H1 (cell line): Measurements from ENCODE around the gene ZBED4. TPM values are rescaled to one million over a fixed set of nuclear protein-coding genes. Genes with fewer than 3 reads are reported as not detected.

Experiments
- CTCF ChIA-PET: fragments of 300-600 bp; sonication (Branson Sonifier 250); formaldehyde crosslinking; loops from one replicate; lab custom pipeline; 2021; ENCODE audit not compliant: partially characterized antibody; lab: Charles Lee
- POLR2A ChIA-PET: fragments of 300-600 bp; sonication (Branson Sonifier 250); formaldehyde crosslinking; loops from one replicate; lab custom pipeline; 2021; ENCODE audit warnings: inconsistent platforms; ENCODE audit not compliant: partially characterized antibody; lab: Charles Lee
- DNase-seq, 2 experiments: peaks; one replicate each; pipeline versions ENCODE4 v3.0.0 to v3.0.0-alpha.2; 2010 to 2022; ENCODE audit warnings: low spot score in 2 of 2, low read depth in 1 of 2, mixed read lengths in 1 of 2
- FAIRE-seq: peaks from 2 replicates; lab custom pipeline; 2011; peaks lifted over from hg19 to GRCh38; lab: Jason Lieb, UNC
- H2AFZ ChIP-seq: 2 replicates; pipeline ENCODE4 v1.8.1; 2012; ENCODE audit warnings: low read length, inconsistent platforms
- H2AK5ac ChIP-seq: 2 replicates; pipeline ENCODE4 v1.6.1; 2013; ENCODE audit warnings: low read depth, low read length
- H2BK120ac ChIP-seq: replicated peaks from 2 replicates; pipeline ENCODE3; 2013; ENCODE audit warnings: low read depth, low read length, inconsistent platforms
- H2BK12ac ChIP-seq: 2 replicates; pipeline ENCODE4 v1.6.1; 2013; ENCODE audit warnings: low read depth, low read length
- H2BK15ac ChIP-seq: 2 replicates; pipeline ENCODE4 v1.6.1; 2013; ENCODE audit warnings: low read length
- H2BK20ac ChIP-seq: 2 replicates; pipeline ENCODE4 v1.6.1; 2013; ENCODE audit warnings: low read length
- H2BK5ac ChIP-seq: 2 replicates; pipeline ENCODE4 v1.6.1; 2013; ENCODE audit warnings: low read depth, low read length
- H3K14ac ChIP-seq: 2 replicates; pipeline ENCODE4 v1.6.1; 2013; ENCODE audit warnings: inconsistent platforms; ENCODE audit not compliant: insufficient read length
- H3K18ac ChIP-seq: 2 replicates; pipeline ENCODE4 v1.6.1; 2013; ENCODE audit warnings: low read length; ENCODE audit errors: extremely low read depth
- H3K23ac ChIP-seq: 2 replicates; pipeline ENCODE4 v1.6.1; 2013; ENCODE audit warnings: inconsistent platforms; ENCODE audit not compliant: insufficient read length
- H3K23me2 ChIP-seq: 2 replicates; pipeline ENCODE4 v1.6.1; 2013; ENCODE audit warnings: low read depth, low read length
- H3K27ac ChIP-seq: 2 replicates; pipeline ENCODE4 v1.6.1; 2011; ENCODE audit warnings: low read depth, low read length, inconsistent platforms
- H3K27me3 ChIP-seq, 4 experiments: replicated peaks in 1 of 4; 1 replicate in 1 of 4; 2 replicates in 3 of 4; pipeline versions ENCODE4 v1.6.1 to v1.8.1; 2011 to 2013; ENCODE audit warnings: low read length in 3 of 4, mild to moderate bottlenecking in 3 of 4, inconsistent platforms in 2 of 4, mixed read lengths in 2 of 4, moderate library complexity in 1 of 4; ENCODE audit not compliant: control insufficient read depth in 3 of 4, insufficient read depth in 3 of 4; ENCODE audit errors: extremely low read depth in 1 of 4
- H3K36me3 ChIP-seq, 4 experiments: 2 replicates each; pipeline versions ENCODE4 v1.6.1 to v1.8.1; 2011 to 2013; ENCODE audit warnings: mild to moderate bottlenecking in 4 of 4, low read length in 3 of 4, moderate library complexity in 2 of 4, control low read depth in 1 of 4, inconsistent platforms in 1 of 4; ENCODE audit not compliant: insufficient read depth in 4 of 4, control insufficient read depth in 2 of 4
- H3K4ac ChIP-seq: replicated peaks from 2 replicates; pipeline ENCODE3; 2013; ENCODE audit warnings: low read length, low read depth, mixed read lengths, inconsistent platforms; ENCODE audit not compliant: insufficient read length
- H3K4me1 ChIP-seq, 4 experiments: replicated peaks in 1 of 4; 1 replicate in 1 of 4; 2 replicates in 3 of 4; pipeline versions ENCODE4 v1.6.1 to v1.8.1; 2011 to 2013; ENCODE audit warnings: low read length in 3 of 4, inconsistent platforms in 2 of 4, mixed read lengths in 1 of 4; ENCODE audit not compliant: insufficient read depth in 4 of 4, control insufficient read depth in 3 of 4
- H3K4me2 ChIP-seq, 2 experiments: 2 replicates each; pipeline versions ENCODE4 v1.6.1 to v1.8.1; 2011 to 2013; ENCODE audit warnings: low read depth in 2 of 2, low read length in 2 of 2, control low read depth in 1 of 2, inconsistent platforms in 1 of 2, mild to moderate bottlenecking in 1 of 2; ENCODE audit not compliant: insufficient read depth in 1 of 2
- H3K4me3 ChIP-seq, 4 experiments: fragments of 200-600, 300-600 bp in 1 of 4; sonication (generic), shearing (Covaris generic), sonication (Bioruptor Twin) in 1 of 4; 2 replicates each; pipeline versions ENCODE4 v1.5.1 to v1.8.1; 2011 to 2016; ENCODE audit warnings: low read length in 4 of 4, low read depth in 3 of 4, control low read depth in 2 of 4, inconsistent platforms in 2 of 4, mild to moderate bottlenecking in 2 of 4, mixed read lengths in 1 of 4, moderate library complexity in 1 of 4; ENCODE audit not compliant: insufficient read depth in 2 of 4; ENCODE audit errors: extremely low read depth in 1 of 4
- H3K56ac ChIP-seq: replicated peaks from 2 replicates; pipeline ENCODE3; 2013; ENCODE audit warnings: low read depth, mild to moderate bottlenecking, mixed read lengths, low read length, inconsistent platforms; ENCODE audit not compliant: insufficient read length
- H3K79me1 ChIP-seq: 2 replicates; pipeline ENCODE4 v1.6.1; 2013; ENCODE audit warnings: low read depth, low read length, control low read depth
- H3K79me2 ChIP-seq, 2 experiments: 2 replicates each; pipeline versions ENCODE4 v1.6.1 to v1.8.1; 2012 to 2013; ENCODE audit warnings: low read length in 2 of 2, mild to moderate bottlenecking in 2 of 2, inconsistent platforms in 1 of 2; ENCODE audit not compliant: insufficient read depth in 2 of 2, control insufficient read depth in 1 of 2
- H3K9ac ChIP-seq, 4 experiments: replicated peaks in 1 of 4; 1 replicate in 1 of 4; 2 replicates in 3 of 4; pipeline versions ENCODE4 v1.6.1 to v1.8.1; 2011 to 2013; ENCODE audit warnings: low read depth in 3 of 4, low read length in 3 of 4, control low read depth in 2 of 4, mild to moderate bottlenecking in 2 of 4, moderate library complexity in 2 of 4, inconsistent platforms in 1 of 4; ENCODE audit errors: extremely low read depth in 1 of 4
- H3K9me3 ChIP-seq, 2 experiments: 2 replicates each; pipeline versions ENCODE4 v1.6.1 to v1.8.1; 2012 to 2013; ENCODE audit warnings: mild to moderate bottlenecking in 2 of 2, moderate library complexity in 2 of 2, control low read depth in 1 of 2, inconsistent platforms in 1 of 2, low read depth in 1 of 2, low read length in 1 of 2, mixed read lengths in 1 of 2; ENCODE audit not compliant: insufficient read depth in 2 of 2
- H4K20me1 ChIP-seq, 2 experiments: replicated peaks in 1 of 2; 2 replicates each; pipeline versions ENCODE3 to v1.8.1; 2011 to 2013; ENCODE audit warnings: inconsistent platforms in 2 of 2, low read length in 2 of 2, mild to moderate bottlenecking in 1 of 2; ENCODE audit not compliant: insufficient read depth in 2 of 2, control insufficient read depth in 1 of 2
- H4K5ac ChIP-seq: 2 replicates; pipeline ENCODE4 v1.6.1; 2013; ENCODE audit warnings: low read length, low read depth, mixed read lengths, inconsistent platforms; ENCODE audit not compliant: insufficient read length
- H4K8ac ChIP-seq: 2 replicates; pipeline ENCODE4 v1.8.0; 2013; ENCODE audit warnings: mild to moderate bottlenecking, moderate library complexity, low read length, inconsistent platforms; ENCODE audit not compliant: insufficient read depth; ENCODE audit errors: extremely low read depth
- H4K91ac ChIP-seq: replicated peaks from 2 replicates; pipeline ENCODE3; 2013; ENCODE audit warnings: low read length, mixed read lengths, inconsistent platforms; ENCODE audit not compliant: insufficient read length
- BRCA1 ChIP-seq: IDR thresholded peaks from 2 replicates; pipeline ENCODE4 v1.6.1; 2012; ENCODE audit warnings: low read depth, low read length, improper control_type of control experiment
- CREB1 ChIP-seq: IDR thresholded peaks from 2 replicates; pipeline ENCODE4 v1.6.1; 2012; ENCODE audit warnings: inconsistent platforms
- HDAC2 ChIP-seq, 2 experiments: fragments of 300-600 bp in 1 of 2; sonication (generic) in 1 of 2; IDR thresholded peaks; 2 replicates each; pipeline ENCODE4 v1.6.1; 2011 to 2012; ENCODE audit warnings: low read depth in 2 of 2, low read length in 2 of 2, mild to moderate bottlenecking in 2 of 2, moderate library complexity in 2 of 2, borderline replicate concordance in 1 of 2, inconsistent platforms in 1 of 2
- SP1 ChIP-seq: IDR thresholded peaks from 2 replicates; pipeline ENCODE4 v1.6.1; 2011; ENCODE audit warnings: low read depth, low read length
- SRF ChIP-seq: IDR thresholded peaks from 2 replicates; pipeline ENCODE4 v1.6.1; 2011; ENCODE audit warnings: mild to moderate bottlenecking, low read depth, low read length, moderate library complexity
- TEAD4 ChIP-seq: IDR thresholded peaks from 2 replicates; pipeline ENCODE4 v1.6.1; 2012; ENCODE audit warnings: low read depth, low read length, inconsistent platforms, mixed read lengths
- YY1 ChIP-seq: IDR thresholded peaks from 2 replicates; pipeline ENCODE4 v1.6.1; 2011; ENCODE audit warnings: low read depth, mild to moderate bottlenecking, low read length
- WGBS, 2 experiments: shearing (Covaris generic) in 1 of 2; methylation state at CpG; one replicate each; pipeline versions ENCODE4 v1.1.6 to v1.1.7; 2013 to 2015; ENCODE audit warnings: low lambda C conversion rate in 2 of 2, mixed read lengths in 2 of 2, inconsistent platforms in 1 of 2, low coverage in 1 of 2, missing lambda C conversion rate in 1 of 2; ENCODE audit not compliant: insufficient replicate concordance in 2 of 2, insufficient coverage in 1 of 2, insufficient read length in 1 of 2; ENCODE audit errors: extremely low coverage in 1 of 2, missing lambda C conversion rate in 1 of 2; 5-methylcytosine and 5-hydroxymethylcytosine counted together
- polyA plus RNA-seq, 7 experiments: library from polyadenylated mRNA; depleted of rRNA in 3 of 7; stranded (reverse) in 5 of 7; unstranded in 2 of 7; fragments of >200 nt in 5 of 7; fragments of 200-250 nt in 2 of 7; gene quantifications; 1 replicate in 5 of 7; 2 replicates in 1 of 7; 4 replicates in 1 of 7; pipeline versions ENCODE4 v1.2.1 to v1.2.3, GENCODE V29; 2011 to 2013; ENCODE audit warnings: missing spikeins in 2 of 7, mixed read lengths in 2 of 7
- total RNA-seq: library from RNA; stranded (reverse); fragmentation: NEBNext Ultra II Directional; extraction: Animal tissue kit (Norgen Biotek cat#: 25700); gene quantifications from 2 replicates; pipeline ENCODE4 v1.2.1, GENCODE V29; 2021
- TF ChIP-seq, protein P1 (sequence below), 3 experiments: IDR thresholded peaks; 1 replicate in 2 of 3; 2 replicates in 1 of 3; pipeline versions ENCODE4 v1.5.1 to v1.6.1; 2011; ENCODE audit warnings: low read length in 3 of 3, mild to moderate bottlenecking in 3 of 3, inconsistent platforms in 2 of 3, low read depth in 1 of 3, moderate library complexity in 1 of 3; ENCODE audit not compliant: insufficient read depth in 1 of 3; ENCODE audit errors: control extremely low read depth in 1 of 3

ZBED4 gene
- total and polyA plus RNA-seq, 2 of the 8 experiments (the other 6 are each of a cell fraction or from before 2014, with no cell fraction given), result 11.0 to 28.3 TPM

DNA sequence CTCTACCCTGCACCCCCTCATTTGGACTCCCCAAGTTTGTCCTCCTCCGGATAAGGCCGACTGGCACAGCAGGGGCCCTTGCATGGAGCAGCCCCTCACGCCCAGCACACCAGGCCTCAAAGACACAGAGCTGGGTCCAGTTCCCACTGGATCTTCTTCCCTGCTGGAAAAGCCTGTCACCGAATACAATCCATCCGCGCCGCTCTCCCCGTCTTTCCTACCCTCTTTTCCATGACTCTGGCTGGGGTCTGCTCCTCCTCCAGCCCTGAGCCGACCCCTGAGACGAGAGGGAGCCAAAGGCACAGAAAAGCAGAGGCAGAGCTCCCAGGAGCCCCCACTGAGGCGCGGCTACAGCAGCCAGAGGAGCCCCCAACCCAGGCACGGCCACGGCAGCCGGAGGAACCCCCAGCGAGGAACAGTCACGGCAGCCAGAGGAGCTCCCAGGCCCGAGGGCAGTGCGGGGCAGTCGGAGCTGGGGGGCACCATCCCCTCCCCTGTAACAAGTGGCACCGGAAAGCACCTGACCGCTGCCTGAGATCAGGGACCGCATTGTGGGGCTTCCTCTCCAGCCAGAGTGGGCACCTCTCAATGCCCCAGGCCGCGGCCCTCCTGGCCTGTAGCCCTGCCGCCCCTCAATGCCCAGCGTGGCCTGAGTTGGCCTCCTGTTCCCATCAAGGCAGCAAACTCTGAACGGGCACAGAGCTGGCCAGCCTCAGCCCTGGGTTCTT, 52.6 kb downstream of the ZBED4 start:
- Histone ChIP-seq H3K4me2 (no peak overlapping the region), H3K23me2 (no peaks in the 10 kb centered on the region), H3K4me3 (no peak overlapping the region), H2BK12ac (no peak overlapping the region), H3K18ac (no peak overlapping the region), H2BK120ac (no peak overlapping the region), H3K4ac (no peak overlapping the region), H3K36me3 (peaks cover 0 to 33% (median 11%) of the 10 kb centered on the region in 4 experiments; a peak in 5 of 8 replicates), H2BK5ac (no peak overlapping the region), H3K79me2 (no peaks in the 10 kb centered on the region), H4K91ac (no peak overlapping the region), H3K27me3 (no peaks in the 10 kb centered on the region), H3K79me1 (peaks cover 2% of the 10 kb centered on the region; the same call in 1 of the 2 replicates), H2AFZ (no peak overlapping the region), H2BK20ac (no peak overlapping the region), H3K14ac (no peak overlapping the region), H3K56ac (no peak overlapping the region), H2AK5ac (no peak overlapping the region), H3K4me1 (no peaks in the 10 kb centered on the region), H4K20me1 (peaks cover 2 to 20% of the 10 kb centered on the region in 2 experiments), H3K9ac (no peak overlapping the region), H4K8ac (no peak overlapping the region), H3K9me3 (peaks cover 6 to 10% of the 10 kb centered on the region in 2 experiments; a peak in 2 of 4 replicates), H4K5ac (no peak overlapping the region), H3K27ac (no peak overlapping the region), H3K23ac (no peak overlapping the region), H2BK15ac (no peak overlapping the region)
- ChIA-PET POLR2A (interaction anchor here (1.4 kb wide), 2 partner anchors 8 to 14 kb away, joined by 5 to 7 read pairs; no protein-coding TSS in a partner anchor), CTCF (interaction anchor here (1.1 to 1.4 kb wide), 2 partner anchors 11 to 113 kb away, joined by 4 read pairs; no protein-coding TSS in a partner anchor)
- WGBS, 2 experiments, result 86% methylated on average over 26 of the region's 28 CpGs; no CpG with 5 or more reads in 1 of the 2 experiments
- FAIRE-seq (no peak), DNase-seq (no peak)
- TF ChIP-seq YY1, result no peak
- no peak for TF ChIP-seq HDAC2 (IDR thresholded peaks at IDR 0.05; ENCODE audit: borderline replicate concordance in 1 of 2, low read depth in 2 of 2, low read length in 2 of 2)
- no peak for TF ChIP-seq SRF
- TF ChIP-seq BRCA1, result no peak
- TF ChIP-seq, protein P1, sequence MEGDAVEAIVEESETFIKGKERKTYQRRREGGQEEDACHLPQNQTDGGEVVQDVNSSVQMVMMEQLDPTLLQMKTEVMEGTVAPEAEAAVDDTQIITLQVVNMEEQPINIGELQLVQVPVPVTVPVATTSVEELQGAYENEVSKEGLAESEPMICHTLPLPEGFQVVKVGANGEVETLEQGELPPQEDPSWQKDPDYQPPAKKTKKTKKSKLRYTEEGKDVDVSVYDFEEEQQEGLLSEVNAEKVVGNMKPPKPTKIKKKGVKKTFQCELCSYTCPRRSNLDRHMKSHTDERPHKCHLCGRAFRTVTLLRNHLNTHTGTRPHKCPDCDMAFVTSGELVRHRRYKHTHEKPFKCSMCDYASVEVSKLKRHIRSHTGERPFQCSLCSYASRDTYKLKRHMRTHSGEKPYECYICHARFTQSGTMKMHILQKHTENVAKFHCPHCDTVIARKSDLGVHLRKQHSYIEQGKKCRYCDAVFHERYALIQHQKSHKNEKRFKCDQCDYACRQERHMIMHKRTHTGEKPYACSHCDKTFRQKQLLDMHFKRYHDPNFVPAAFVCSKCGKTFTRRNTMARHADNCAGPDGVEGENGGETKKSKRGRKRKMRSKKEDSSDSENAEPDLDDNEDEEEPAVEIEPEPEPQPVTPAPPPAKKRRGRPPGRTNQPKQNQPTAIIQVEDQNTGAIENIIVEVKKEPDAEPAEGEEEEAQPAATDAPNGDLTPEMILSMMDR (IDR thresholded peaks at IDR 0.05; ENCODE audit: control extremely low read depth in 1 of 3, insufficient read depth in 1 of 3, low read depth in 1 of 3, low read length in 3 of 3), result no peak
- no peak for TF ChIP-seq SP1
- TF ChIP-seq TEAD4, result no peak
- no peak for TF ChIP-seq CREB1
